ENCODE results near the gene ZNF598.
"Not testable (repeated sequence)": the region's sequence is repeated elsewhere in the genome, so short reads cannot be mapped to it uniquely, and the experiment has no call there.

Gene ZNF598

GRCh38 chr16:2040787-2041522, 31.3 kb upstream of the ZNF598 start:
- no peak overlapping the region for H3K4me3 ChIP-seq (ENCODE audit: low read depth, low read length)

GRCh38 chr16:2040041-2040786, 30.6 kb upstream of the ZNF598 start:
- H3K4me3 ChIP-seq (ENCODE audit: low read depth, low read length), result no peak overlapping the region

- H3K4me3 ChIP-seq (ENCODE audit: low read depth, low read length), result no peak overlapping the region
These were observed 29.8 kb upstream of the ZNF598 start for GRCh38 chr16:2039274-2040031.

GRCh38 chr16:2038382-2039231, 29.0 kb upstream of the ZNF598 start:
- no peak overlapping the region for H3K4me3 ChIP-seq (ENCODE audit: low read depth, low read length)

- H3K4me3 ChIP-seq (ENCODE audit: low read depth, low read length), result no peak overlapping the region
These were observed 28.2 kb upstream of the ZNF598 start for GRCh38 chr16:2037647-2038381.

- no peak overlapping the region for H3K4me3 ChIP-seq (ENCODE audit: low read depth, low read length)
These were observed 27.5 kb upstream of the ZNF598 start for GRCh38 chr16:2037115-2037514.

GRCh38 chr16:2036200-2036966, 26.8 kb upstream of the ZNF598 start:
- H3K4me3 ChIP-seq (ENCODE audit: low read depth, low read length), result no peak overlapping the region

- no peak overlapping the region for H3K4me3 ChIP-seq (ENCODE audit: low read depth, low read length)
These were observed 26.0 kb upstream of the ZNF598 start for GRCh38 chr16:2035431-2036199.

- no peak overlapping the region for H3K4me3 ChIP-seq (ENCODE audit: low read depth, low read length)
These were observed 25.2 kb upstream of the ZNF598 start for GRCh38 chr16:2034696-2035430.

GRCh38 chr16:2033909-2034695, 24.5 kb upstream of the ZNF598 start:
- not testable (repeated sequence) for H3K4me3 ChIP-seq (ENCODE audit: low read depth, low read length)

- no peak overlapping the region for H3K4me3 ChIP-seq (ENCODE audit: low read depth, low read length)
These were observed 23.7 kb upstream of the ZNF598 start for GRCh38 chr16:2033057-2033908.

GRCh38 chr16:2032285-2033056, 22.9 kb upstream of the ZNF598 start:
- H3K4me3 ChIP-seq (ENCODE audit: low read depth, low read length), result no peak overlapping the region

GRCh38 chr16:2031081-2031577, 21.5 kb upstream of the ZNF598 start:
- no peak overlapping the region for H3K4me3 ChIP-seq (ENCODE audit: low read depth, low read length)

- no peak overlapping the region for H3K4me3 ChIP-seq (ENCODE audit: low read depth, low read length)
These were observed 20.4 kb upstream of the ZNF598 start for GRCh38 chr16:2030036-2030435.

- H3K4me3 ChIP-seq (ENCODE audit: low read depth, low read length), result no peak overlapping the region
These were observed 19.7 kb upstream of the ZNF598 start for GRCh38 chr16:2029350-2029749.

All from iPS-11a (cell line).